PC-3 (cell line): ENCODE results near the gene AGPAT1. TPM values are rescaled to one million over a fixed set of nuclear protein-coding genes. Genes with fewer than 3 reads are reported as not detected.
"Not testable (repeated sequence)": the region's sequence is repeated elsewhere in the genome, so short reads cannot be mapped to it uniquely, and the experiment has no call there.

ENCODE experiments used
- ATAC-seq: fragments of 200-7000 bp; cut with Tn5 transposase; 2 replicates; pipeline ENCODE4 v1.9.1; 2020; ENCODE audit warnings: mild to moderate bottlenecking, moderate library complexity
- BruUV-seq: library from RNA; stranded (reverse); fragments of 400-500 nt; replicated peaks from 2 replicates; lab custom pipeline; 2021; lab: Mats Ljungman, UMichigan
- CTCF ChIA-PET: fragments of 300-600 bp; sonication (Branson Sonifier 250); formaldehyde crosslinking; loops from one replicate; lab custom pipeline; 2022; ENCODE audit warnings: antibody characterized with exemption; lab: Charles Lee
- POLR2A ChIA-PET: fragments of 300-600 bp; sonication (Branson Sonifier 250); formaldehyde crosslinking; loops from one replicate; lab custom pipeline; 2022; ENCODE audit warnings: antibody characterized with exemption; ENCODE audit not compliant: unreplicated experiment; lab: Charles Lee
- DNase-seq: peaks from one replicate; pipeline ENCODE4 v3.0.0-alpha.2; 2015
- H2AFZ ChIP-seq: fragments of 300-600 bp; sonication (generic); 2 replicates; pipeline ENCODE4 v1.6.0; 2016; ENCODE audit warnings: antibody characterized with exemption, low read length
- H3F3A ChIP-seq: fragments of 300-600 bp; sonication (generic); one replicate; pipeline ENCODE4 v1.6.0; 2017; ENCODE audit warnings: antibody characterized with exemption, low read length, control low read depth, mild to moderate bottlenecking; ENCODE audit not compliant: unreplicated experiment
- H3K27ac ChIP-seq: fragments of 300-600 bp; sonication (generic); 2 replicates; pipeline ENCODE4 v1.5.1; 2016; ENCODE audit warnings: mild to moderate bottlenecking, low read length
- H3K27me3 ChIP-seq: fragments of 300-600 bp; sonication (generic); 2 replicates; pipeline ENCODE4 v1.6.1; 2016; ENCODE audit warnings: low read length, mixed read lengths
- H3K36me3 ChIP-seq: fragments of 300-600 bp; sonication (generic); 2 replicates; pipeline ENCODE4 v1.6.1; 2016; ENCODE audit warnings: low read depth, mixed run types, low read length, mixed read lengths
- H3K4me1 ChIP-seq: fragments of 300-600 bp; sonication (generic); 2 replicates; pipeline ENCODE4 v1.5.1; 2016; ENCODE audit warnings: low read length; ENCODE audit not compliant: insufficient read depth
- H3K4me2 ChIP-seq: fragments of 300-600 bp; sonication (generic); 2 replicates; pipeline ENCODE4 v1.6.0; 2016; ENCODE audit warnings: low read length
- H3K4me3 ChIP-seq: fragments of 300-600 bp; sonication (generic); 2 replicates; pipeline ENCODE4 v1.5.1; 2016; ENCODE audit warnings: mild to moderate bottlenecking, low read length, mixed read lengths
- H3K79me2 ChIP-seq: fragments of 300-600 bp; sonication (generic); 2 replicates; pipeline ENCODE4 v1.6.1; 2017; ENCODE audit warnings: low read length, mixed read lengths
- H3K9ac ChIP-seq: fragments of 300-600 bp; sonication (generic); 2 replicates; pipeline ENCODE4 v1.6.0; 2016; ENCODE audit warnings: mild to moderate bottlenecking, low read length
- H3K9me2 ChIP-seq: fragments of 300-600 bp; sonication (generic); replicated peaks from 2 replicates; pipeline ENCODE4 v1.6.1; 2016; ENCODE audit warnings: mixed run types, low read length, mixed read lengths
- H3K9me3 ChIP-seq: fragments of 300-600 bp; sonication (generic); 2 replicates; pipeline ENCODE4 v1.6.1; 2016; ENCODE audit warnings: low read length, mixed read lengths
- H4K20me1 ChIP-seq: fragments of 300-600 bp; sonication (generic); 2 replicates; pipeline ENCODE4 v1.6.1; 2016; ENCODE audit warnings: low read length, mixed read lengths
- EZH2 ChIP-seq: fragments of 300-600 bp; sonication (generic); IDR thresholded peaks from one replicate; pipeline ENCODE4 v1.6.1; 2017; ENCODE audit warnings: antibody characterized with exemption, mild to moderate bottlenecking, low read length; ENCODE audit not compliant: unreplicated experiment
- EZH2phosphoT487 ChIP-seq: fragments of 300-600 bp; sonication (generic); IDR thresholded peaks from 2 replicates; pipeline ENCODE4 v1.6.1; 2018; ENCODE audit warnings: mild to moderate bottlenecking, antibody characterized with exemption, low read length, borderline replicate concordance
- intact Hi-C: fragments of 100-400 bp; cut with micrococcal nuclease; formaldehyde crosslinking; loops from 2 replicates; pipeline ENCODE4 v1.9.0; 2023
- total RNA-seq: library from RNA; depleted of rRNA; stranded (reverse); fragments of >200 nt; gene quantifications from 2 replicates; pipeline ENCODE4 v1.2.3, GENCODE V29; 2014
- TF ChIP-seq, protein P1 (sequence below): fragments of 300-600 bp; sonication (generic); conservative IDR thresholded peaks from 2 replicates; pipeline ENCODE4 v1.5.1; 2017; ENCODE audit warnings: antibody characterized with exemption, low read depth, mild to moderate bottlenecking, low read length

AGPAT1 gene
- total RNA-seq, 1 experiment from 2014 or later: 59.6 TPM

DNA sequence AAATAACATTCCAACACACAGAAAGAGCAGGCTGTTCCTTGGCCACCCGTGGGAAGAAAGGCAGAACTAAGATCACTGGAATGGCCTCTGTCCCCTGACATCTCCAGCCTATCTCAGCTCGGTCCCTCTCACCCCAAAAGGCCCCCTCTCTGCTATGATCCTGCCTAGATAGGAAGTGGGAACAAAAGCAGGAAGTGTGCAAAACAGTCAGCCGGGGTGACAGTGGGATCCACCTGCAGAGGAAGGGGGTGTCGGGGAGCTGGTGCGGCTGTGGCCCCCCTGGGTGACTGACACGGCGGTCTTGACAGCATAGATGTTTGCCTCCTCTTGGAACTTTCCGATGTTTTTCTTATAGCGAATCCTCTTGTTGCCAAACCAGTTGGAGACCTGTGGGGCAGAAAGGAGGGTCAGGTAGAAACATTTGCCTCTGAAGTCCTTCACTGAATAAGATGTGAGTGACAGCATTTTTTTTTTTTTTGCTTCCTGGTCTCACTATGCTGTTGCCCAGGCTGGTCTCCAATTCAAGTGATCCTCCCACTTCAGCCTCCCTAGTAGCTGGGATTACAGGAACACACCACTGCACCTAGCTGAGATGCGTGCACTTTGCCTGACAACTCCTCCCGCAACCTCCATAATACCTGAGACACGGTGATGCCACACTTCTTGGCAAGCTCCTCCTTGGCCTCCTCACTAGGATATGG, 11.3 kb upstream of the AGPAT1 start:
- DNase-seq (no peak), ATAC-seq (no peak)
- H4K20me1 ChIP-seq: no peaks in the 10 kb centered on the region
- ChIA-PET POLR2A (no interaction called here), CTCF (no interaction called here)
- H3K79me2 ChIP-seq: peaks cover 18% of the 10 kb centered on the region
- peaks cover 15% of the 10 kb centered on the region for H3K4me1 ChIP-seq
- TF ChIP-seq EZH2phosphoT487: no peak
- TF ChIP-seq, protein P1, sequence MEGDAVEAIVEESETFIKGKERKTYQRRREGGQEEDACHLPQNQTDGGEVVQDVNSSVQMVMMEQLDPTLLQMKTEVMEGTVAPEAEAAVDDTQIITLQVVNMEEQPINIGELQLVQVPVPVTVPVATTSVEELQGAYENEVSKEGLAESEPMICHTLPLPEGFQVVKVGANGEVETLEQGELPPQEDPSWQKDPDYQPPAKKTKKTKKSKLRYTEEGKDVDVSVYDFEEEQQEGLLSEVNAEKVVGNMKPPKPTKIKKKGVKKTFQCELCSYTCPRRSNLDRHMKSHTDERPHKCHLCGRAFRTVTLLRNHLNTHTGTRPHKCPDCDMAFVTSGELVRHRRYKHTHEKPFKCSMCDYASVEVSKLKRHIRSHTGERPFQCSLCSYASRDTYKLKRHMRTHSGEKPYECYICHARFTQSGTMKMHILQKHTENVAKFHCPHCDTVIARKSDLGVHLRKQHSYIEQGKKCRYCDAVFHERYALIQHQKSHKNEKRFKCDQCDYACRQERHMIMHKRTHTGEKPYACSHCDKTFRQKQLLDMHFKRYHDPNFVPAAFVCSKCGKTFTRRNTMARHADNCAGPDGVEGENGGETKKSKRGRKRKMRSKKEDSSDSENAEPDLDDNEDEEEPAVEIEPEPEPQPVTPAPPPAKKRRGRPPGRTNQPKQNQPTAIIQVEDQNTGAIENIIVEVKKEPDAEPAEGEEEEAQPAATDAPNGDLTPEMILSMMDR: no peak
- TF ChIP-seq EZH2: no peak
- no peak overlapping the region for H3K27ac ChIP-seq
- no peaks in the 10 kb centered on the region for H3K27me3 ChIP-seq
- H3K9me3 ChIP-seq: no peaks in the 10 kb centered on the region
- intact Hi-C loops: no loop called here
- H3K4me2 ChIP-seq: no peak overlapping the region
- no peak overlapping the region for H3K4me3 ChIP-seq
- no TSS peak for BruUV-seq
- no peaks in the 10 kb centered on the region for H3K9me2 ChIP-seq
- H2AFZ ChIP-seq: no peak overlapping the region
- no peak overlapping the region for H3K9ac ChIP-seq
- H3F3A ChIP-seq: no peaks in the 10 kb centered on the region
- no peaks in the 10 kb centered on the region for H3K36me3 ChIP-seq

DNA sequence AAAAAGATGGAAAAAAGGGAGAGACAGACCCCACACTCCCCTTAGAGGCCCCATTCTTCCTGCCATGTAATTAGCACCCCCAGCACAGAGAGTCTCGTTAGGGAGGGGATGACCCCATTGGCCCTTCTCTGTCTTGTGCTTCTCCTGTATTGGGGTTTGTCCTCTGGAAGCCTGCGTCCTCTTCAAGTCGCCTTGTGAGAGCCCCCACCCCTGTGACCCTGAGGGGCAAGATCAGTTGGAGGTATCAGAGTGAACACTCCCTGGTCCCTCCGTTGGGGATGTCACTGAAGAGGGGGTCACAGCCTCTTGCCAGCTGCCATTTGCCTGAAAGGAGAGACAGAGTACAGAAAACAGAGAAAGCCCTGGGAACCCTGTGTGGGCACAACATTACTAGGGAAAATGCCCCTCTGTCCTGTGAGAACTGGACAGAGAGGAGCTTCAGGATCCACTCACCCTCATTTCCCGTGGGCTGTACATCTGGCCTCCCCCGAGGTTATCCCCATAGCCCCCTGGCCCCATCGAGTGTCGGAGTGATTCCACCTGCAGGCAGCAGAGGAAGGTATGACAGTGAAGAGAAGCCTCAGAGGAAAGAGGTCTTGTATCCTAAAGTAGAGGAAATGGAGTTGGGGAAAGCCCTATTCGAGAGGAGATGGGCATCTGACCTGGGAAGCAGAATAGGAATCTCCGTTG, 10.4 kb upstream of the AGPAT1 start:
- Histone ChIP-seq H3K79me2 (peaks cover 18% of the 10 kb centered on the region), H3K4me1 (peaks cover 13% of the 10 kb centered on the region)
- POLR2A ChIA-PET, H4K20me1 ChIP-seq, intact Hi-C loops, H2AFZ ChIP-seq, H3K36me3 ChIP-seq, DNase-seq, CTCF ChIA-PET, ATAC-seq, H3K9ac ChIP-seq, H3K27ac ChIP-seq, H3K4me3 ChIP-seq, H3F3A ChIP-seq, H3K27me3 ChIP-seq, H3K4me2 ChIP-seq, BruUV-seq, H3K9me3 ChIP-seq, H3K9me2 ChIP-seq: not testable (repeated sequence)

DNA sequence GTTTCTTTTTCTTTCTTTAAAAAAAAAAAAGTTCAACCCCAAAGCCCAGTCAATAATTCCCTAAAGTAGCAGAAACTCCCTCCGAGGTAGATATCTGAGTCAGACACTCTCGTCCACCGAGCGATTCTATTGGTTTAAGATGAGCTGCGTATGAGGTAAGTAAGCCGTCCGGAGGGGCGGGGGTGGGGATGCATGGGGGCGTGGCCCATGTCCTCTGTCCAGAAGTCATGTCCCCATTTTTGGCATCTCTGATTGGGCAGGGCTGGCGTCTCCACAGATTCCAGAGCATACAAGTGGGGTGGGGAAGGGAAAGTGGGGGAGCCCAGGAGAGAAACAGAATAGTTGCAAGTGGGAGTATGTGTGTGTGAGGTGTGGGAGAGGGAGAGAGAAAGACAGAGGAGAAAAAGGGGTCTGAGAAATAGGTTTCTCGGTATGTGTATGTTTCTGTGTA, 9.8 kb upstream of the AGPAT1 start:
- H4K20me1 ChIP-seq, H3K9me3 ChIP-seq, H3K9ac ChIP-seq, H3K4me3 ChIP-seq, intact Hi-C loops, H2AFZ ChIP-seq, H3K27ac ChIP-seq, BruUV-seq, H3K4me2 ChIP-seq, H3F3A ChIP-seq, H3K9me2 ChIP-seq, H3K36me3 ChIP-seq, H3K27me3 ChIP-seq: not testable (repeated sequence)
- Histone ChIP-seq H3K4me1 (peaks cover 13% of the 10 kb centered on the region), H3K79me2 (peaks cover 18% of the 10 kb centered on the region)
- ChIA-PET POLR2A (interaction anchor here (0.6 kb wide), 1 partner anchor 10 kb away, joined by 20 read pairs; no protein-coding TSS in a partner anchor), CTCF (interaction anchor here (0.6 kb wide), 1 partner anchor 56 kb away, joined by 5 read pairs; the partner anchor contains the start of gene FKBPL)
- DNase-seq (peak; percentile 45), ATAC-seq (peak; percentile 51)
